HL-60 (cell line): ENCODE results near the gene ALDH3B1.

Experiments
- CTCF ChIP-seq: IDR thresholded peaks from one replicate; pipeline ENCODE4 v1.5.1; 2011; ENCODE audit warnings: low read length, control low read depth, inconsistent platforms; ENCODE audit not compliant: insufficient read depth
- GABPA ChIP-seq: IDR thresholded peaks from 2 replicates; pipeline ENCODE4 v1.6.1; 2012; ENCODE audit warnings: low read depth
- POLR2AphosphoS5 ChIP-seq: IDR thresholded peaks from 2 replicates; pipeline ENCODE4 v1.6.1; 2012; ENCODE audit warnings: low read depth
- REST ChIP-seq: IDR thresholded peaks from 2 replicates; pipeline ENCODE4 v1.6.1; 2012; ENCODE audit warnings: low read depth; ENCODE audit not compliant: insufficient replicate concordance
- SPI1 ChIP-seq: IDR thresholded peaks from 2 replicates; pipeline ENCODE4 v1.6.1; 2012; ENCODE audit warnings: low read depth, mild to moderate bottlenecking, borderline replicate concordance

- no peak for TF ChIP-seq CTCF
- peak; percentile 93 for TF ChIP-seq POLR2AphosphoS5
- peak; percentile 45 for TF ChIP-seq REST
- TF ChIP-seq SPI1: peak; percentile 35; the same call in 1 of the 2 replicates
- TF ChIP-seq GABPA: no peak
Measured at GRCh38 chr11:68010090-68011041, at the start of gene ALDH3B1.
